Raji (cell line): ENCODE results near the gene TPP2.

Experiments
- POLR2A ChIP-seq: IDR thresholded peaks from 2 replicates; pipeline ENCODE4 v1.6.1; 2011; ENCODE audit warnings: low read depth, low read length, control low read depth; ENCODE audit not compliant: insufficient read depth

TPP2 gene

GRCh38 chr13:102667911-102668310 is 71.1 kb downstream of the TPP2 start:
- no peak for TF ChIP-seq POLR2A

GRCh38 chr13:102670130-102670529 is 73.3 kb downstream of the TPP2 start:
- TF ChIP-seq POLR2A = no peak

GRCh38 chr13:102675115-102675514 is 78.3 kb downstream of the TPP2 start:
- TF ChIP-seq POLR2A = no peak

- no peak for TF ChIP-seq POLR2A
Measured at GRCh38 chr13:102677122-102677521, 80.3 kb downstream of the TPP2 start.

- TF ChIP-seq POLR2A = no peak
Measured at GRCh38 chr13:102678339-102679107, 81.7 kb downstream of the TPP2 start.

- TF ChIP-seq POLR2A = no peak
Measured at GRCh38 chr13:102679449-102680132, 82.8 kb downstream of the TPP2 start.

GRCh38 chr13:102680133-102680717 is 83.4 kb downstream of the TPP2 start:
- no peak for TF ChIP-seq POLR2A

GRCh38 chr13:102680842-102681740 is 84.3 kb downstream of the TPP2 start:
- no peak for TF ChIP-seq POLR2A

DNA sequence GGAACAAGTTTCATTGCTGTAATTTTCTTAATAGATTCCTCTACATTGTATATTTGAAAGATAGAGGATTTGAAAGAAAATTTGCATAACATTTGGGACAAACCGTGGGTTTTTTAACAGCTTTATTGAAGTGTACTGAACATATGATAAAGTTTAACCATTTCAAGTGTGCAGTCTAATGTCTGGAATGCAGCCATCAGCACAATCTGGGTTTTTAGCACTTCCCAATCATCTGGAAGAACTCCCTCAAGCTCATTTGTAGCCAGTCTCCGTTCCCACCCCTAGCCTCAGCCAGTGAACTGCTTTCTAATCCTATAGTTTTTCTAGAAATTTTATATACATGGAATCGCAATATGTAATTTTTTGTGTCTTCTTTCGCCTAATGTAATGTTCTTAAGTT is 85.4 kb downstream of the TPP2 start:
- no peak for TF ChIP-seq POLR2A

- TF ChIP-seq POLR2A = no peak
Measured at GRCh38 chr13:102682727-102683126, 85.9 kb downstream of the TPP2 start.

DNA sequence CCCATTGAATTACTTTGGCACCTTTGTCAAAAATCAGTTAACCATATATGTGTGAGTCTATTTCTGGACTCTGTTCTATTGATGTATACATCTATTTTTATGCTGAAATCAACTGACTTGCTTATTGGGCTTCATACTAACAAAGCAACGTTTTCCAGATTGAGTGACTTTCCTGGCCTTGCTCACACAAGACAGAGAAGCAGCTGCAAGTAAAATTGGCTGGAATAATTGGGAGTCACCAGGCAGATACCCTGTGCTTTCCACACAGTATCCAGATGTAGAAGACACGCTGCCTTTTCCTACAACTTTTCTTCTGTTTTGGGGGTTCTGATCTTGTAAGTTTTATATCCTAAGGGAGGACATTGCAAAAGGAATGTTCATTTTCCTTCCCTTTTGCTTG is 86.9 kb downstream of the TPP2 start:
- TF ChIP-seq POLR2A = no peak

DNA sequence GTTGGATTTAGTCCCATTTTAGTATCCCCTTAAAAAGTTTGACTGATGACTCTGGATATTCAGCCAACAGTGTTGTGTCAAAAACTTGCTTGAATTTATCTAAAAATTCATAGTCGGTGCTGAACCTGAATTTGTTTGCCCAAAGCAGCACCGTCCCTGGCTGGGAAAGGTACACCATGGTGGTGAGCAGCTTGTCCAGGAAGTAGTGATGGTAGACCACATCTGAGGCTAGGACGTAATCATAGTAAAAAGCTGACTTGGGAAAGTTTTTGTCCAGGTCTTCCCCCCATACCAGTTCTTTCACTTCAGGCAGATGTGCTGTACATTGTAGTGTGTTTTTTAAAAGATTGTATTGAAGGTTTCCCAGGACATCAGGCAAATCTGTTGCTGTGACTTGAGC is 89.2 kb downstream of the TPP2 start:
- no peak for TF ChIP-seq POLR2A

- TF ChIP-seq POLR2A = no peak
Measured at GRCh38 chr13:102687520-102687919, 90.7 kb downstream of the TPP2 start.

GRCh38 chr13:102688306-102688973 is 91.7 kb downstream of the TPP2 start:
- no peak for TF ChIP-seq POLR2A

DNA sequence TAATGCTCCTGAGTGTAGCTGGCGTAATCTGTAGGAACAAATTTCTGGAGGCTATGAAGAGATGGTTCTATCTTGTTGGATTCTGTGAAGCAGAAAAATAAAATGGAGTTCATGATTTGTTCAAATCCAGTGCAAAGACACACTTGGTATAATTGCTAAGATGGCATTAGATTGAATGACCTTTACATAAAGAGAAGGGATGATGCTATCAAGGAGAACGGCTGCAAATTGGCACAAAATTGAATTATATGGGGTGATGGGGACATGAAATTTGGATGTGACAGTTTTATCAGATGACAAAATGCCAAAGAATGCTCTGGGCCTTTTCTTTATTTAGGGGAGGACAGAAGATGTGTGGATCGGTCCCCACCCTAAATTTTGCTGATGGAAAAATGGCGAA is 94.1 kb downstream of the TPP2 start:
- TF ChIP-seq POLR2A = no peak
